Endodermal cell (in vitro differentiated cells): ENCODE measurements around the gene KIAA1958. TPM values are rescaled to one million over a fixed set of nuclear protein-coding genes. Genes with fewer than 3 reads are reported as not detected.

Experiments
- DNase-seq: peaks from one replicate; pipeline ENCODE4 v3.0.0-alpha.2; 2017
- H3K27ac ChIP-seq: 2 replicates; pipeline ENCODE4 v1.5.1; 2013; ENCODE audit warnings: mild to moderate bottlenecking, low read depth, low read length, moderate library complexity
- H3K27me3 ChIP-seq: 2 replicates; pipeline ENCODE4 v1.6.1; 2013; ENCODE audit warnings: mild to moderate bottlenecking, low read length, moderate library complexity; ENCODE audit not compliant: insufficient read depth, control insufficient read depth, poor library complexity, severe bottlenecking
- H3K36me3 ChIP-seq: 2 replicates; pipeline ENCODE4 v1.7.0; 2013; ENCODE audit warnings: mild to moderate bottlenecking, low read length, moderate library complexity; ENCODE audit not compliant: control insufficient read depth, insufficient read depth
- H3K4me1 ChIP-seq: one replicate; pipeline ENCODE4 v1.7.0; 2013; ENCODE audit warnings: low read length; ENCODE audit not compliant: control insufficient read depth, insufficient read depth
- H3K4me3 ChIP-seq: 2 replicates; pipeline ENCODE4 v1.5.1; 2013; ENCODE audit warnings: mild to moderate bottlenecking, low read length, moderate library complexity
- H3K9ac ChIP-seq: 2 replicates; pipeline ENCODE4 v1.6.1; 2013; ENCODE audit warnings: mild to moderate bottlenecking, low read length, moderate library complexity; ENCODE audit not compliant: poor library complexity, severe bottlenecking; ENCODE audit errors: extremely low read depth
- H3K9me3 ChIP-seq: 2 replicates; pipeline ENCODE4 v1.6.1; 2013; ENCODE audit warnings: mild to moderate bottlenecking, low read length, moderate library complexity; ENCODE audit not compliant: control insufficient read depth
- H3K27ac Mint-ChIP-seq: 2 replicates; pipeline ENCODE4 v1.8.0; 2020; ENCODE audit warnings: mixed read lengths
- H3K27me3 Mint-ChIP-seq: 2 replicates; pipeline ENCODE4 v1.8.0; 2021; ENCODE audit warnings: mild to moderate bottlenecking, mixed read lengths; ENCODE audit not compliant: insufficient read depth
- H3K36me3 Mint-ChIP-seq: 2 replicates; pipeline ENCODE4 v1.8.0; 2020; ENCODE audit warnings: low read depth, mixed read lengths
- H3K4me1 Mint-ChIP-seq: 2 replicates; pipeline ENCODE4 v1.8.0; 2020; ENCODE audit warnings: mixed read lengths
- H3K4me3 Mint-ChIP-seq: 2 replicates; pipeline ENCODE4 v1.8.0; 2020; ENCODE audit warnings: mild to moderate bottlenecking, moderate library complexity, mixed read lengths
- H3K9me3 Mint-ChIP-seq: 2 replicates; pipeline ENCODE4 v1.8.0; 2020; ENCODE audit warnings: mild to moderate bottlenecking, mixed read lengths
- WGBS, 2 experiments: methylation state at CpG; one replicate each; pipeline versions ENCODE4 v1.1.5 to v1.1.7; 2013; ENCODE audit warnings: missing lambda C conversion rate in 2 of 2, mixed read lengths in 1 of 2; ENCODE audit not compliant: insufficient coverage in 1 of 2, insufficient read length in 1 of 2; 5-methylcytosine and 5-hydroxymethylcytosine counted together
- total RNA-seq, 2 donors: library from RNA; stranded (reverse); fragmentation: NEBNext Ultra II Directional in 1 of 2; extraction: Animal tissue kit (Norgen Biotek cat#: 25700) in 1 of 2; gene quantifications; 2 replicates in 1 of 2; 3 replicates in 1 of 2; pipeline ENCODE4 v1.2.1, GENCODE V29; 2021
- TF ChIP-seq, protein P1 (sequence below): fragments of 200-600 bp; sonication (generic); conservative IDR thresholded peaks from 2 replicates; pipeline ENCODE4 v1.5.0; 2021; ENCODE audit warnings: antibody characterized with exemption, mild to moderate bottlenecking

KIAA1958 gene
- total RNA-seq, 2 donors from 2014 or later = 44.6 to 50.9 TPM

DNA sequence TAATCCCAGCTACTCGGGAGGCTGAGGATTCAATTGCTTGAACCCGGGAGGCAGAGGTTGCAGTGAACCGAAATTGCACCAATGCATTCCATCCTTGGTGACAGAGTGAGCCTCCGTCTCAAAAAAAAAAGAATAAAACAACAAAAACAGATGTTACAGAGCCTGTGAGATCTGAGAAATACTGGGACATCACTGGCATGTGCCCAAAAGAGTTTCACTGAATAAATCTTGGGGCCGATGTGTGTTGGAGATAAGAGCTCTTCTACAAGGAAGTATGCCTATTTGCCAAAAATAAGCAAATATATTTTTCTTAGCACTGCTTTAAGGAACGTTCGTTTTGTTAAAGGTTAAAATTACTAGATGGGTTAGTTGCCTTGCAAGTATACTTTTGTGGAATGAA, 55.1 kb downstream of the KIAA1958 start:
- H3K4me1 ChIP-seq = no peaks in the 10 kb centered on the region
- H3K9ac ChIP-seq = no peak overlapping the region
- H3K4me3 ChIP-seq = no peak overlapping the region
- H3K27ac ChIP-seq = no peak overlapping the region
- H3K27me3 ChIP-seq = no peaks in the 10 kb centered on the region
- Mint-ChIP-seq H3K4me3 (no peak overlapping the region), H3K27ac (no peak overlapping the region), H3K27me3 (no peaks in the 10 kb centered on the region), H3K36me3 (peaks cover 12% of the 10 kb centered on the region), H3K9me3 (no peaks in the 10 kb centered on the region), H3K4me1 (peaks cover 24% of the 10 kb centered on the region)
- TF ChIP-seq, protein P1, sequence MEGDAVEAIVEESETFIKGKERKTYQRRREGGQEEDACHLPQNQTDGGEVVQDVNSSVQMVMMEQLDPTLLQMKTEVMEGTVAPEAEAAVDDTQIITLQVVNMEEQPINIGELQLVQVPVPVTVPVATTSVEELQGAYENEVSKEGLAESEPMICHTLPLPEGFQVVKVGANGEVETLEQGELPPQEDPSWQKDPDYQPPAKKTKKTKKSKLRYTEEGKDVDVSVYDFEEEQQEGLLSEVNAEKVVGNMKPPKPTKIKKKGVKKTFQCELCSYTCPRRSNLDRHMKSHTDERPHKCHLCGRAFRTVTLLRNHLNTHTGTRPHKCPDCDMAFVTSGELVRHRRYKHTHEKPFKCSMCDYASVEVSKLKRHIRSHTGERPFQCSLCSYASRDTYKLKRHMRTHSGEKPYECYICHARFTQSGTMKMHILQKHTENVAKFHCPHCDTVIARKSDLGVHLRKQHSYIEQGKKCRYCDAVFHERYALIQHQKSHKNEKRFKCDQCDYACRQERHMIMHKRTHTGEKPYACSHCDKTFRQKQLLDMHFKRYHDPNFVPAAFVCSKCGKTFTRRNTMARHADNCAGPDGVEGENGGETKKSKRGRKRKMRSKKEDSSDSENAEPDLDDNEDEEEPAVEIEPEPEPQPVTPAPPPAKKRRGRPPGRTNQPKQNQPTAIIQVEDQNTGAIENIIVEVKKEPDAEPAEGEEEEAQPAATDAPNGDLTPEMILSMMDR = no peak
- DNase-seq = no peak
- H3K9me3 ChIP-seq = peaks cover 5% of the 10 kb centered on the region
- 85 to 86% methylated on average over 4 to 7 of the region's 7 CpGs for WGBS, 2 experiments
- H3K36me3 ChIP-seq = no peaks in the 10 kb centered on the region

DNA sequence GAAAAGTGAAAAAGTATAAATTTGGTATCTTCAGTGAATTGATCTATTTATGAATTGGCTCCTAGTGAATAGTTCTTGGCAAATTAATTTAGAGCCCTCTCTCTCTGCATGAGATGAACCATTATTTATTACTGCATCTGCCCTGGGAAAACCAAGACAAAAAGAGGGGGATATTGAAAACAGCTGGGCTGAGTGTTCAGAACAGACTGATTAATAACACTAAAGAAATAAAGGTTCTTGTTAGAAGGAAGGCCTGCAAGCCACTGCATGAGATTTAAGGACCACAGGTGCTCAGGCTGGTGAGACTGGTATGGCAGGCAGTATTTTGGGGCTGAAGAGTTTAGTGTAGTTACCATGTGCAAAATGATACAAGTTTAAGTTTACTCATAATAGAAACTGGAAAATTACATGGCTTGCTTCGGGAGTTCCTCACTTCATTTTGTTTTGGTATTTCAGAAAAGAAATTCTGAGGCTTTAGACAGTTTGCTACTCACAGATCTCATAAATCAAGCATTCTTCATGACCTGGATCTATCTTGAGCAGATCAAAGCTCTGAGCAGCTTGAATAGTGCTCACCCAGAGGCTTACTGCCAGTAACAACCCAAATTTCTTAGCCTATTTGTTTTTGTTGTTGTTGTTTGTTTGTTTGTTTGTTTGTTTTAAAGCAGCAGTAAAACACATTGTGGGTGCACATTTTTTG, 56.1 kb downstream of the KIAA1958 start:
- WGBS, 2 experiments = 100% methylated on average over 1 of the region's 1 CpG; no CpG with 5 or more reads in 1 of the 2 experiments

DNA sequence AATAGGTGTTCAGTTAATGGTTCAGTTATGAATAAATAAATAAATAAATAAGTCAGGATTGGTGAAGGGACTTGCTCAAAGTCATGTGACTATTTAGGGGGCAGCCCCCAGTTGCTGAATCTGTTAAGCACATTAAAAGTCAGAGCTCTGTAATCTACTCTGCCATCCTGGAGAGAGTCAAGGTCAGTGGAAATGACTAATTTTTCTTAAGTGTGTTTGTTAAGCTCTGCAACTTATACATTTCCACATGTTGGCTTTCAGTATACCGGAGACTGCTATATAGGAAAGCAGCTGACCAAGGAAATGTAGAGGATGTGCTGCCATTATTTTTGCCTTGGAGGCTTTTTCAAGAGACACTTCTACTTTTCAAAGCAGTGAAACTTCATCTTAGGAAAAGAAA, 57.9 kb downstream of the KIAA1958 start:
- Histone ChIP-seq H3K27me3 (no peaks in the 10 kb centered on the region), H3K36me3 (no peaks in the 10 kb centered on the region), H3K9me3 (no peaks in the 10 kb centered on the region), H3K9ac (no peak overlapping the region), H3K27ac (no peak overlapping the region), H3K4me3 (no peak overlapping the region), H3K4me1 (peaks cover 5% of the 10 kb centered on the region)
- H3K27ac Mint-ChIP-seq = no peak overlapping the region
- DNase-seq = no peak
- WGBS, 2 experiments = 94% methylated on average over 1 of the region's 1 CpG; no CpG with 5 or more reads in 1 of the 2 experiments
- H3K9me3 Mint-ChIP-seq = peaks cover 2% of the 10 kb centered on the region
- H3K27me3 Mint-ChIP-seq = no peaks in the 10 kb centered on the region
- peaks cover 45% of the 10 kb centered on the region for H3K4me1 Mint-ChIP-seq
- no peak overlapping the region for H3K4me3 Mint-ChIP-seq
- TF ChIP-seq, protein P1 = no peak
- H3K36me3 Mint-ChIP-seq = peaks cover 3% of the 10 kb centered on the region

More for the DNA sequence above, 56.1 kb downstream of the KIAA1958 start:
- peaks cover 2% of the 10 kb centered on the region for H3K9me3 Mint-ChIP-seq
- peaks cover 4% of the 10 kb centered on the region for H3K36me3 Mint-ChIP-seq
- H3K9ac ChIP-seq = no peak overlapping the region
- H3K27me3 ChIP-seq = no peaks in the 10 kb centered on the region
- H3K36me3 ChIP-seq = no peaks in the 10 kb centered on the region
- H3K9me3 ChIP-seq = no peaks in the 10 kb centered on the region
- peak overlapping the region; percentile 37 for H3K27ac ChIP-seq
- DNase-seq = no peak
- TF ChIP-seq, protein P1 = no peak
- no peaks in the 10 kb centered on the region for H3K4me1 ChIP-seq
- H3K4me1 Mint-ChIP-seq = peaks cover 30% of the 10 kb centered on the region
- no peaks in the 10 kb centered on the region for H3K27me3 Mint-ChIP-seq
- no peak overlapping the region for H3K27ac Mint-ChIP-seq
- no peak overlapping the region for H3K4me3 ChIP-seq
- no peak overlapping the region for H3K4me3 Mint-ChIP-seq
